ENCODE data around the gene PARD3B. TPM values are rescaled to one million over a fixed set of nuclear protein-coding genes. Genes with fewer than 3 reads are reported as not detected.

PARD3B gene
- total RNA-seq, 1 experiment from 2014 or later = 3.6 TPM

DNA sequence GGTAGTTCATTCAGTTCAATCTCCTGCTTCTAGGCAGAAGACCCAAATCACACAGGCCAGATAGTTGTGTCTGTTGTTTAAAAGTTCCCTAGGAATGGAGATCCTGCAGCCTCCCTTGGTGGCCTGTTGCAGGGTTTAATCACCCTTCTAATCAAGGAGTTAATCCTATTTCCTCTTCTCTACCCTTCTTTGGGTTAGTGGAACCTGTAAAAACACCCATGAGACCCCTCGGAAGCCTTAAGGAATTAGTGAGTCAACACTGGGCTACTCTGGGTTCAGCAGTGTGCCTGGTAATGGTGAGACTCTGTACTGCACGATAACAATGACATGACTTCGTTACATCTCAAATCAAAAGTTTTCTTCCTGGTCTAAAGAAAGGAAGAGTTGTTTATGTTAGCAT is 919.4 kb downstream of the PARD3B start:
- DNase-seq (ENCODE audit: low read depth, low spot score) = no peak
- Histone ChIP-seq H3K27ac (ENCODE audit: low read length) (no peak overlapping the region), H3K27me3 (ENCODE audit: control insufficient read depth, insufficient read depth, low read length) (no peaks in the 10 kb centered on the region), H3K4me1 (ENCODE audit: control insufficient read depth, insufficient read depth, low read length) (no peaks in the 10 kb centered on the region), H3K4me3 (ENCODE audit: low read depth in 2 of 2, low read length in 2 of 2) (no peak overlapping the region), H3K36me3 (ENCODE audit: control insufficient read depth, insufficient read depth, low read length) (no peaks in the 10 kb centered on the region), H3K9me3 (ENCODE audit: control insufficient read depth, insufficient read depth, low read depth, low read length) (no peaks in the 10 kb centered on the region)
- TF ChIP-seq, protein P1, sequence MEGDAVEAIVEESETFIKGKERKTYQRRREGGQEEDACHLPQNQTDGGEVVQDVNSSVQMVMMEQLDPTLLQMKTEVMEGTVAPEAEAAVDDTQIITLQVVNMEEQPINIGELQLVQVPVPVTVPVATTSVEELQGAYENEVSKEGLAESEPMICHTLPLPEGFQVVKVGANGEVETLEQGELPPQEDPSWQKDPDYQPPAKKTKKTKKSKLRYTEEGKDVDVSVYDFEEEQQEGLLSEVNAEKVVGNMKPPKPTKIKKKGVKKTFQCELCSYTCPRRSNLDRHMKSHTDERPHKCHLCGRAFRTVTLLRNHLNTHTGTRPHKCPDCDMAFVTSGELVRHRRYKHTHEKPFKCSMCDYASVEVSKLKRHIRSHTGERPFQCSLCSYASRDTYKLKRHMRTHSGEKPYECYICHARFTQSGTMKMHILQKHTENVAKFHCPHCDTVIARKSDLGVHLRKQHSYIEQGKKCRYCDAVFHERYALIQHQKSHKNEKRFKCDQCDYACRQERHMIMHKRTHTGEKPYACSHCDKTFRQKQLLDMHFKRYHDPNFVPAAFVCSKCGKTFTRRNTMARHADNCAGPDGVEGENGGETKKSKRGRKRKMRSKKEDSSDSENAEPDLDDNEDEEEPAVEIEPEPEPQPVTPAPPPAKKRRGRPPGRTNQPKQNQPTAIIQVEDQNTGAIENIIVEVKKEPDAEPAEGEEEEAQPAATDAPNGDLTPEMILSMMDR (IDR thresholded peaks at IDR 0.05) = no peak
- intact Hi-C loops (cut with micrococcal nuclease; ENCODE audit: unreplicated experiment) (no loop called here), in situ Hi-C loops (cut with HindIII; ENCODE audit: low pct_unique_long_range_greater_than_20kb, low sequenced_read_pairs) (no loop called here)
- no peak for ATAC-seq
- BruUV-seq (replicated peaks) = no TSS peak
- CTCF ChIA-PET = no interaction called here
- POLR2A ChIA-PET = no interaction called here

DNA sequence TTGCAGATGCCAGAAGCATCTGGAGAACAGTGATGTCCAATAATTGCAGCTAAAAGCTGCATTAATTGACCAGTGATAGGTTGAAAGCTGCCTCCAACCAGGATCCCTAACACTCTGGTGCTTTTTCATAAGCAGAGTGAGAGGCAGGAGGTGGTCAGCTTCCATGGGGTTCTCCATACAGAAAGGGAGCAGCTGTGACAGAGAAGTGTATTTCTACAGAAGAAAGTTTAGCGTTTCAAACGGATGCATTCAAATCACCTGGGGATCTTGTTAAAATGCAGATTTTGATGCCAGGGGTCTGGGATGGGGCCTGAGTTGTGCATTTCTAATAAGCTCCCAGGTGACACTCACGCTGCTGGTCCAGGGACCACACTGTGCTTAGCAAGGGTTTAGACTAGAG is 920.5 kb downstream of the PARD3B start:
- no peaks in the 10 kb centered on the region for H3K4me1 ChIP-seq (ENCODE audit: control insufficient read depth, insufficient read depth, low read length)
- ChIA-PET CTCF (no interaction called here), POLR2A (no interaction called here)
- no peak for ATAC-seq
- in situ Hi-C loops (cut with HindIII; ENCODE audit: low pct_unique_long_range_greater_than_20kb, low sequenced_read_pairs) (no loop called here), intact Hi-C loops (cut with micrococcal nuclease; ENCODE audit: unreplicated experiment) (no loop called here)
- no peak overlapping the region for H3K27ac ChIP-seq (ENCODE audit: low read length)
- no peaks in the 10 kb centered on the region for H3K9me3 ChIP-seq (ENCODE audit: control insufficient read depth, insufficient read depth, low read depth, low read length)
- H3K4me3 ChIP-seq (ENCODE audit: low read depth in 2 of 2, low read length in 2 of 2) = no peak overlapping the region
- no peaks in the 10 kb centered on the region for H3K27me3 ChIP-seq (ENCODE audit: control insufficient read depth, insufficient read depth, low read length)
- no TSS peak for BruUV-seq (replicated peaks)
- no peaks in the 10 kb centered on the region for H3K36me3 ChIP-seq (ENCODE audit: control insufficient read depth, insufficient read depth, low read length)
- no peak for DNase-seq (ENCODE audit: low read depth, low spot score)
- TF ChIP-seq TCF7L2 (IDR thresholded peaks at IDR 0.05; ENCODE audit: low read depth, low read length) (no peak), SIN3A (IDR thresholded peaks at IDR 0.05; ENCODE audit: borderline replicate concordance, insufficient read depth, low read depth, low read length) (no peak), POLR2AphosphoS5 (IDR thresholded peaks at IDR 0.05; ENCODE audit: low read depth, low read length) (no peak)
- TF ChIP-seq, protein P2, sequence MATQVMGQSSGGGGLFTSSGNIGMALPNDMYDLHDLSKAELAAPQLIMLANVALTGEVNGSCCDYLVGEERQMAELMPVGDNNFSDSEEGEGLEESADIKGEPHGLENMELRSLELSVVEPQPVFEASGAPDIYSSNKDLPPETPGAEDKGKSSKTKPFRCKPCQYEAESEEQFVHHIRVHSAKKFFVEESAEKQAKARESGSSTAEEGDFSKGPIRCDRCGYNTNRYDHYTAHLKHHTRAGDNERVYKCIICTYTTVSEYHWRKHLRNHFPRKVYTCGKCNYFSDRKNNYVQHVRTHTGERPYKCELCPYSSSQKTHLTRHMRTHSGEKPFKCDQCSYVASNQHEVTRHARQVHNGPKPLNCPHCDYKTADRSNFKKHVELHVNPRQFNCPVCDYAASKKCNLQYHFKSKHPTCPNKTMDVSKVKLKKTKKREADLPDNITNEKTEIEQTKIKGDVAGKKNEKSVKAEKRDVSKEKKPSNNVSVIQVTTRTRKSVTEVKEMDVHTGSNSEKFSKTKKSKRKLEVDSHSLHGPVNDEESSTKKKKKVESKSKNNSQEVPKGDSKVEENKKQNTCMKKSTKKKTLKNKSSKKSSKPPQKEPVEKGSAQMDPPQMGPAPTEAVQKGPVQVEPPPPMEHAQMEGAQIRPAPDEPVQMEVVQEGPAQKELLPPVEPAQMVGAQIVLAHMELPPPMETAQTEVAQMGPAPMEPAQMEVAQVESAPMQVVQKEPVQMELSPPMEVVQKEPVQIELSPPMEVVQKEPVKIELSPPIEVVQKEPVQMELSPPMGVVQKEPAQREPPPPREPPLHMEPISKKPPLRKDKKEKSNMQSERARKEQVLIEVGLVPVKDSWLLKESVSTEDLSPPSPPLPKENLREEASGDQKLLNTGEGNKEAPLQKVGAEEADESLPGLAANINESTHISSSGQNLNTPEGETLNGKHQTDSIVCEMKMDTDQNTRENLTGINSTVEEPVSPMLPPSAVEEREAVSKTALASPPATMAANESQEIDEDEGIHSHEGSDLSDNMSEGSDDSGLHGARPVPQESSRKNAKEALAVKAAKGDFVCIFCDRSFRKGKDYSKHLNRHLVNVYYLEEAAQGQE (IDR thresholded peaks at IDR 0.05; ENCODE audit: insufficient read depth in 1 of 2, low read depth in 2 of 2, low read length in 1 of 2) = no peak
- TF ChIP-seq, protein P1 (IDR thresholded peaks at IDR 0.05) = no peak

DNA sequence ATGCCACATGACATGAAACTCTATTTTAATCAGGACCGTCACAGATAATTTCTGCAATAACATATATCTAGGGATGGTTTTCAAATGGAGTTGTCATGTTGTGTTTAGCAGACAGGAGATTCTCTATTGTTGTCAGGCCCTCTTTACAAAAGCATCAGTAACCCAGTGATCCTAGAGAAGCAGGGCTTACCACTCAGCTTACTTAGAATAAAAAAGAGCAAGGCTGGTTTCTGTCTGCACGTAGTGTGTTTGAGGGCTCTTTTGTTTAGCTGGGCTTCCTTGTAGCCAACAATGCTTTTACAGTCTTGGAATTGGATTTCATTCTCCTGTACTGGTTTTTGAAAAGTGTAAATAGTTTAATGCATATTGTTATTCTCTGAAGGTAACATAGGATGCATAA is 926.5 kb downstream of the PARD3B start:
- CTCF ChIA-PET = no interaction called here

More for the DNA sequence above, 926.5 kb downstream of the PARD3B start:
- TF ChIP-seq, protein P2 (IDR thresholded peaks at IDR 0.05; ENCODE audit: insufficient read depth in 1 of 2, low read depth in 2 of 2, low read length in 1 of 2) = no peak
- TF ChIP-seq, protein P1 (IDR thresholded peaks at IDR 0.05) = no peak
- TF ChIP-seq TCF7L2 (IDR thresholded peaks at IDR 0.05; ENCODE audit: low read depth, low read length) (no peak), SIN3A (IDR thresholded peaks at IDR 0.05; ENCODE audit: borderline replicate concordance, insufficient read depth, low read depth, low read length) (no peak), POLR2AphosphoS5 (IDR thresholded peaks at IDR 0.05; ENCODE audit: low read depth, low read length) (no peak)
- POLR2A ChIA-PET = no interaction called here
- intact Hi-C loops (cut with micrococcal nuclease; ENCODE audit: unreplicated experiment) = no loop called here
- Histone ChIP-seq H3K36me3 (ENCODE audit: control insufficient read depth, insufficient read depth, low read length) (no peaks in the 10 kb centered on the region), H3K27ac (ENCODE audit: low read length) (no peak overlapping the region), H3K4me3 (ENCODE audit: low read depth in 2 of 2, low read length in 2 of 2) (no peak overlapping the region), H3K27me3 (ENCODE audit: control insufficient read depth, insufficient read depth, low read length) (no peaks in the 10 kb centered on the region), H3K4me1 (ENCODE audit: control insufficient read depth, insufficient read depth, low read length) (no peaks in the 10 kb centered on the region), H3K9me3 (ENCODE audit: control insufficient read depth, insufficient read depth, low read depth, low read length) (no peaks in the 10 kb centered on the region)
- in situ Hi-C loops (cut with HindIII; ENCODE audit: low pct_unique_long_range_greater_than_20kb, low sequenced_read_pairs) = no loop called here
- ATAC-seq = no peak
- DNase-seq (ENCODE audit: low read depth, low spot score) = no peak
- BruUV-seq (replicated peaks) = no TSS peak

All from Panc1 (cell line).